GM12864 (cell line): ENCODE results near the gene JAG1.

Source experiments
- DNase-seq: peaks from one replicate; pipeline ENCODE4 v3.0.0-alpha.2; 2011; ENCODE audit warnings: low read depth
- H3K4me3 ChIP-seq: 2 replicates; pipeline ENCODE4 v1.5.1; 2011; ENCODE audit warnings: mild to moderate bottlenecking, low read depth, low read length, control low read depth
- CTCF ChIP-seq: IDR thresholded peaks from 2 replicates; pipeline ENCODE4 v1.5.1; 2011; ENCODE audit warnings: low read depth, mild to moderate bottlenecking, moderate library complexity, low read length, control low read depth, inconsistent platforms; ENCODE audit errors: missing control alignments

Gene JAG1

GRCh38 chr20:10709916-10710315, 36.1 kb upstream of the JAG1 start:
- DNase-seq = no peak
- no peak for TF ChIP-seq CTCF
- H3K4me3 ChIP-seq = no peak overlapping the region

- DNase-seq = no peak
- H3K4me3 ChIP-seq = no peak overlapping the region
- TF ChIP-seq CTCF = no peak
Observed at GRCh38 chr20:10708351-10709185, 34.8 kb upstream of the JAG1 start.

- TF ChIP-seq CTCF = no peak
- DNase-seq = no peak
- H3K4me3 ChIP-seq = no peak overlapping the region
Observed at GRCh38 chr20:10707791-10708190, 34.0 kb upstream of the JAG1 start.

- no peak for DNase-seq
- H3K4me3 ChIP-seq = no peak overlapping the region
- TF ChIP-seq CTCF = no peak
Observed at GRCh38 chr20:10707068-10707467, 33.3 kb upstream of the JAG1 start.

GRCh38 chr20:10706460-10706811, 32.6 kb upstream of the JAG1 start:
- TF ChIP-seq CTCF = no peak
- H3K4me3 ChIP-seq = no peak overlapping the region
- DNase-seq = no peak

GRCh38 chr20:10705801-10706459, 32.1 kb upstream of the JAG1 start:
- no peak for DNase-seq
- TF ChIP-seq CTCF = no peak
- no peak overlapping the region for H3K4me3 ChIP-seq
